HG02623 (cell line): ENCODE measurements around the gene TCERG1L.

ENCODE experiments used
- ATAC-seq: cut with Tn5 transposase; IDR thresholded peaks from one replicate; pipeline ENCODE4 v1.9.1; 2021; ENCODE audit warnings: moderate library complexity; ENCODE audit not compliant: unreplicated experiment

The TCERG1L gene

DNA sequence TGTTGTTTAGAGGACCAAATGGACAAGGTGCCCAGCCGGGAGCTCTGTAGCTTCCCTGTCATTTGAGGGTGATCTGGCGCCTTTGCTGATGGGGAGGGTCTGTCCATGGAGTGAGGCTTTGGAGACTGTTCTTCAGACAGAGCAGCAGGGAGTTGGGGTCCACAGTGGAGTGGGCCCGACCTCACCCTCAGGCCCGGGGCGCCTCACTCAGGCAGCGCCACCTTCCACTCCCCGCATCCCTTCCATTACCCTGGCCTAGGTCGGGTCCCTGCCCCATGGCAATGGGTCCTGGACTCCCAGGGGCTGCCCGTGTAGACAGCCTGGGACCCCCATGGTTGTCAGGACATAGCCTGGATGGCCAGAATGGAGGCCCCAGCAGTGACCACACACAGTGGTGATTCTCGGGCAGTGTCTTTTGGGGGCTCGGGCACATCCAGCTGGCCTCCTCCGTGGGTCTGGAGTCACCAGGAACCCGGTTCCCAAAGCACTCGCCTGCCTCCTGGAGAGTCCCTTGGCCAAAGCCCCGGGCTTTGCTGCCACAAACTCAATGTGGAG lies 38.5 kb downstream of the TCERG1L start:
- ATAC-seq = no peak

- ATAC-seq = no peak
Observed at GRCh38 chr10:131271966-131272365, 39.6 kb downstream of the TCERG1L start.

DNA sequence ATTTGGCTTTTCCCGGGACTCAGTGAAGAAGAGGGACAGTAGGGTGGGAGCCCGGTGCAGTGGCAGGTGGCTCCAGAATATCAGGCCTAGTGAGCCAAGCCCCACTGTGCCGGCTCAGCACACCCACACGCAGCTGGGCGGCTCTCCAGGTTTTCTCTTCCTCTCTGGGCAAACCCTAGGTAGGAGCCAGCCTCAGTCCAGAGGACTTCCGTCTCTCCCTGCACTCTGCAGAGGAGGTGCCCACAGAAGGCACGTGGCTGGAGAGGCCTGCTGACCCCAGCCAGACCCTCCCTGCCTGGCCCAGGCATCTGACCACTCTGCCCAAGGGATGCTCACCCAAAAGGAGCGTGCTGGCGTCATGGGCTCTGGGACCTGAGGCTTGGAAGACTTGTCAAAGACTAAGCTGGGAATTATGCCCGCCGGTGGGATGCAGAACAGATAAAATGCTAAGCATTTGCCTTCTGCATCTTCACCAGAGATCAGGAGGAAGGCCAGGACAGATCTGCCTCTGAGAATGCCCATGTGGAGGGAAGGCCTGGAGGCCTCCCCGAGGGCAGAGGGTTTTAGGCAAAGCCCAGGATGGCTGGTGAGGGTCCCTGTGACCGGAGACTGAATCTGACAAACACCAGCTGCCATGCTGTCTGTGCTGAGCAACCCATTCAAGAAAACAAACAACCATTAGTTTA lies 40.2 kb downstream of the TCERG1L start:
- ATAC-seq = no peak

DNA sequence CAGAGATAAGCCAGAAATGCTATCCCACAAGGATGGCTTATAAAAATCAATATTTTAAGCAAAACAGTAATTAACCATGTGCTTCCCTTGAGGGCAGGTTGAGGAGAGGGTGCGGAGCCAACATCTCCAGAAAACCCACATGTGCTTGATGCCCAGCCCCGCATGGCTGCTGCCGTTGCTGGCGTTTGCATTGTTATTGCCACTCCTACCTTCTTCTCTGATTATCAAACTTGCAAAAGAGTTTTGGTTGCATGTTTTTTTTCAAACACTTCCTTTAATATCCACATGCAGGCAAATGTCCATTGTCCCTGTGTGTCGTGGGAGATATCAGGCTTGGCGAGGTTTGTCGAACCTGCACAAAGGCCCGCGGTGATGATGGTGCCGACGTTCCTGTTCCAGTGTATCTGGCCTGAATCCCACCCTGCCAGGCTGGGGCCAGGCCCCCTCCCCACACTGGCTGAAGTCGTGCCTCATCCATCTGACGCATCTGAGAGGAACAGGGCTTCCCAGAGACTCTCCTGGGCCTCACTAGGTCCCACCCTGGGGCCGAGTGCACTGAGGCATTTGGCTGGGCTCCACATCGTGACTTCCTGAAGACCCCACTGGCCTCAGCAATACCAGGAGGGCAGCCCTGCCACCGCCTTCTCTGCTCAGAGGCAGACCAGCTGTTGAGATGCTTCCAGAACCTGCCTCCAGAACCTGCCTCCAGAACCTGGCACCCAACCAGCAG lies 40.9 kb downstream of the TCERG1L start:
- no peak for ATAC-seq

DNA sequence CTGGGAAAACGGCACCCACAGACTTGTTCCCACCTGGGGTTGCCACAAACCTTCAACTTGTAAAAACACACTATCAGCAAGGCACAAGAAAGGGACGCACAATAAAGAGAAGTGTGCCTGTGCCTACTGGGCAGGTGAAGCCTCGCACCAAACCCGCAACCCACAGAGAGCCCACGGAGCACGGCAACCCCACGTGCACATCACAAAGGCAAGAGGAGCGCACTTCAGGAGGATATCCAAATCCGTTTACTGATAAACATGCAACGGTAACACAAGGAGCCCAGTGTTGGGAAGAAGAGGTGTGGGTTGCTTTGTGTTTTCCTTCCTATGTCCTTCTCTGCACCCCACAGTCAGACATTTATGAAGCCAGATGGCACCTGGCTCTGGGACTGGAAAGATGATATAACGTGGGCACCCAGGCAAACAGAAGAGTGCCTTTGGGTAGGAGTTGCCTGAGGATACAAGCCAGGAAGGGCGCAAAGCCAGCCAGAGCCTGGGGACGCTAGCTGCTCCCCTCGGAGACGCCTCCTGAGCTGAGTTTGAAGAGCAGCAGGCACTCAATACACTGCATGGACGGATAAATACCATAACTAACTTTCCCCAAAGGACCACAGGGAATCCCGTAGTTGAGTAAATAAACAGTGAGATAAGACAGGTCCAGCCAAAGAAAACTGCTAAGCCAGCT lies 41.6 kb downstream of the TCERG1L start:
- no peak for ATAC-seq

DNA sequence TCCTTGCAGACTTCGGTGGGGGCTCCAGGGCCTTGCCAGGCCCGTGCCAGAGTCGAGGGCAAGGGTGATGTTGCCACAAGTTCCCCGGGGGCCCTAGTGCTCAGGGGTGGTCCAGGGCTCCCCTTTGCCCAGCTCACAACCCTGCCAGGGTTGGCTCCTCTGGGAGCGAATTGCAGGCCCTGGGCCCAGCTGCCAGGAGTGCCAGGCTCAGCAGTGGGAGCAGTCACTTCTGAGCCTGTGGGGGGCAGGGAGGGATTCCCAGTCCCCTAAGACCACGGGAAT lies 43.8 kb downstream of the TCERG1L start:
- no peak for ATAC-seq

DNA sequence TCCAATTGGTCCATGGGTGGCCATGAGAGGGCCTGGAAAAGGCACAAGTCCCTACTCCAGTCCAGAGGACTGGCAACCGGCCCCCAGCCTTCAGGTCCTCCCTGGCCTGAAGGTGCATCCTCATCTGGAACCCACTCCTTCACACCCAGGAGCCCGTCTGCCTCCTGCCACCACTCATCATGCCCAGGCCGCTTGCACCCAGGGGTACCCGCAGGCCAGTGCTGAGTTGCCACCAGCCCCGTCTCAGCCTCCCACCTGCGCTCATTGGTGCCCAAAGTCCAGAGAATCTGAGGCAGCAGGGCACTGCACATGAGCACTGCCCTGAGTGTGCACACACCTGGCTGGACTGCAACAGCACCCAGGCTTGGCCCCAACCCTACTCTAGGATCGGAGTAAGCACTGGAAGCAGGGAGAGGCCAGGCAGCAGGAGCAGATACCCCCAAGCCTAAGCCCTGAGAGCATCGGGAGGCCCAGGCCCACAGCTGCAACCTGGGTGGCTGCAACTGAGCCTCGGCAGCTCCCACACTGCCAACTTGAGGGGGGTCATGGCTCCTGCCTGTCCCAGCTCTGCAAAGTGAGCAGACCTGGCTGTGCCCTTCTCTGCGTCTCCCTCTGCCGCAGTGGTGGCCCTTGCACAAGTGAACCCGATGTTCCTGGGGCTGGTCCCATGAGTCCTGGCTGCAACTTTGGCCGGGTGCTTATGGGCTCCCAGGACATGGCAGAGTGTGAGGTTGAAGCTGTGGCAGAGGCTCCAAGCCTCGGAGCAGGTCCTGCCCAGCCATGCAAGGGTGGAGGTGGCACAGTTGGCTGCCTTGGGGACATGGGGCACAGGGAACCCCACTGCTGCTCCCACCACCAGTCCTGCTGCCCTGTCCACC lies 44.3 kb downstream of the TCERG1L start:
- no peak for ATAC-seq

DNA sequence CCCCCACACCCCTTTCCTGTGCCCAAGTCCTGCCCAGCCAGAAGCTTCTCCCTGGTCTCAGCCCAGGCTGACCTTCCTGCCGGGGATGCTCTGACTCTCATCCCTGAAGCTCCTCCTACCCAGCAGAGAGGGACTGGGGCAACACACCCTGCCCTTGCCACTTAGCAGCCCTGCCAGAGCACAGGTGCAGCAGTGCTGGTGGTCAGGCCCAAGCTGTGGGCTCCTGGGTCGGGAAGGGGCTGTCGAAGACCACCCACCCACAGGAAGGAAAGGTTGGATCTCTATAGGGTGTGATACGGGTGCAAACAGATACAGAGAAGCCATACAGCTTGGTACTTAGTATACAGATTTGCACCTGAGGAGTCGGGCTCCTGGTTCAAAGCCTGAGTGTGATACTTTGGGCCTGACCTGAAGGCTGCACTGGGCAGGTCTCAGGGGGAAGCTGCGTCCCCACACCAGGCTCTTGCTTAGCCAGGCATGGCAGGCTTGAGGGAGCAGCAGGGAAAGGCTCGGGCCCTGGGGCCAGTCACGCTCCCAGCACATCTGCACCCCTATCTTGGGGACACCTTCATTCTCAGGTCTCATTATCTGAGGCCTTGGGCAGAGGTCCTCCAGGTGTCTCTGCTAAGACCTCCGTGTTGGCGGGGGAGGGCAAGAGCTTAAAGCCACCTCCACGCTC lies 47.3 kb downstream of the TCERG1L start:
- ATAC-seq = no peak

GRCh38 chr10:131261890-131262475 lies 49.5 kb downstream of the TCERG1L start:
- ATAC-seq = no peak

DNA sequence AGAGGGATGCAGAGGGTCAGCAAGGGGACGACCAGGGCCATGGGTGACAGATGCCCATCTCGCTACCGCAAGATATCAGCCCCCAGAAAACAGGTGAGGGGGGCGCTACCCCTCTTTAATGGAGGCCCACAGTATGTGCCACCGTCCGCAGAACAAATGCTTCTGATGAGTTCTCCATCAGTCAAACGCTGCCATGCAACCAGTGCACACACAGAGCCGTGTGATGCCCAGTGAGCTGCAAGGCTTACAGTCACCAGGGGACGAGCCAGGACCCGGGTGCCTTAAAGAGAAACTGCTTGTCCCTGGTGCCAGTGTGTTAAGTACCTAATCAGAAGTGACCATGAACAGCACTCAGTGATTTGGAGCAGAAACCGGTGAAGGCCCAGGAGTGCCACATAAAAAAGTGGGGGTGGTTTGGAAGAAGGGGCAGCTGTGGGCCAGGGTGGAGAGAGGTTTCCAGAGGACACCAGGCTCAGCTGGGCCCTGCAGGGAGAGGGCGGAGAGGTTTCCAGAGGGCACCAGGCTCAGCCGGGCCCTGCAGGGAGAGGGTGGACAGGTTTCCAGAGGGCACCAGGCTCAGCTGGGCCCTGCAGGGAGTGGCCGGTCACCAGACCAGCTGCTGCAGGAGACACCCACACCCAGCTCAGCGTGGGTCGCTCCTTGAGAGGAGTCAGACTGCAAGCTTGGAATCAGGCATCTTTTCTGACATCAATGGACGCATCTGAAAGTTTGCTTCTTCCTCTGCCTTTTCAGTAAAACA lies 50.9 kb downstream of the TCERG1L start:
- ATAC-seq = no peak

GRCh38 chr10:131260031-131260430 lies 51.5 kb downstream of the TCERG1L start:
- no peak for ATAC-seq

DNA sequence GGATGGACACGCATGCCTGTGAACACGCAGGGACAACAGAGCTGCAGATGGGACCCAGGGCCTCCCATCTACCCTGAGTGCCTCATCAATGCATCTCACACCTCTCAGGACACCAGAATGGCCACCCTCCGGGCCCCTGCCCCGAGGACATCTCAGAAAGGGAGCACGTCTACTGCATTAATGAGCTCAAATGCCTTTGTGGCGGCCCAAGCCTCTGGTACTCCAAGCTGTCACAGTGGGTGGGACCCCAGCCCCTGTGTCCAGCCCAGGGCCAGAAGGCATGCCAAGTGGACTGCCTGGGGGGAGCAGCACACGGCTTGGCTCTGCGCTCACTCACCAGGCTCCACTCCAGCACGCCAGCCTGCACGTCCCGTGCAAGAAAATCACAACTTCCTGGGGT lies 52.0 kb downstream of the TCERG1L start:
- no peak for ATAC-seq

DNA sequence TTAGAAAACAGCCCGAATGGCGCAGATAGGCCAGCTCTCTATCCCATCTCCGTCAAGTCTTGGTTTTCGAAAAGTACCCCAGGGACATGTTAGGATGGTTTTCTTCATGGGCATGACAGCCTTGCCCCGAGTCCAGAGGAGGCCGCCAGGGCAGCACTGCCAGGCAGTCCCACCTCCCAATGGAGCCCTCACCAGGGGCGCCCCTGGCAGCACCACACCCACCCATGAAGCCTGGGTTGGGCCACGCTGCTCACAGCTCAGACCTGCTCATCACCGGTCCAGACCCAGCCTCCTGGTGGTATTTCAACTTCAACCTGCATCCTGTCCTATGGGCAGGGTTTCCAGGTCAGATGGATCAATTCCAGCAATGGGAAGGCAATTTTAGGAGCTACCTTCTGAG lies 53.3 kb downstream of the TCERG1L start:
- ATAC-seq = no peak

GRCh38 chr10:131257027-131257426 lies 54.5 kb downstream of the TCERG1L start:
- no peak for ATAC-seq

DNA sequence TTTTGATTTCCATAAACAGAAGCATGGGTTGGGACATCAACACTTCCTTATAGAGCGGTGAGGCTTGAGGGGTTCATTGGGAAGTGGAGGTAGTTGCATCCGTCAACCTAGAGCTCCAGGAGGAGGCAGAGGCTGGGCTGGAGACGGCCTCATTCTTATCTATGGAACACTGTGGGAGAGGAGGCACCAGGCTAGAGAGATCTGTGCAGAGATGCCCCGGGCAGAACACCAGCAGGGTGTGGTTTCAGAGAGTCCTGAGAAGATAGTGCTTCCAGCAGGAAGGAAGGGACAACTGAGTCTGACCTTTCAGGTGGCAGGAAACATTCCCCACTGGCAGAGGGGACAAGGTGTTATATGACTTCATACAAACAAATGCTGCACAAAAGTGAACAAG lies 56.7 kb downstream of the TCERG1L start:
- ATAC-seq = no peak

DNA sequence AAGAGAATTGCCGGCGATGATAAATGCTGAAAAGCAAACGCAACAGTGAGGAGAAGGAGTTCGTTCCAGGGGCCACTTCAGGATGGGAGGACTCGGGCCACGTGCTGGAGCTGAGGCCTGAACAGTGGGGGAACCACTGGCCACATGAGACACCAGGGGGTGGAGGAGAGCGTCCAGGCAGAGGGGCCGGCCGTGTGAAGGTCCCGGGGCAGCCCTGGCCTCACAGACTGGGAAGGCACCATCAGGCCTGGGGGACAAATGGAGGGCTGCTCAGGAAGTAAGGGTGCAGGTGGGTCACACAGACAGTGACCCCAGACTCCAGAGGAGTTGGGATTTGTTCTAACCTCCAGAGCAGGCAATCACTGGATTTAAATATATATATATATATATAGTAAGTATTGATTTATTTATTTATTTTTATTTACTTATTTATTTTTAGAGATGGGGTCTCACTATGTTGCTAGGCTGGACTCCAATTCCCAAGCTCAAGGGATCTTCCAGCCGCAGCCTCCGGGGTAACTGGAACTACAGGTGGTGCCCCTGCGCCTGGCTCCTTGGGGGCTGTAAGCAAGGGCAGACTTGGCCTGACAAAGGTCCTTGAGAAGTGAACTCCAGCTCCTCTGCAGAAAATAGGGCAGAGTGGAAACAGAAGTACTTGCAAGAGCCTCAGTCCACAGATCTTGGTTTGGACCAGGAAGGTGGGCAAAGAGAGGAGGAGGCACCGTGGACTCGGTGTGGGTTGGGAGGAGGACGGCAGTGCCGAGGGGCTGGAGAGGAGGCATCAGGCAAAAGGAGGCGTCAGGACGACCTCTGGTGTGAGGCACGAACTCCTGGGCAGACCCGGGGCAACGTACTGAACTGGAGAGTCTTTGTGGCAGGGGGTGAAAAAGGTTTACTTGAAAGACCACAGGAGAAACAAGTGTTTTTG lies 57.3 kb downstream of the TCERG1L start:
- no peak for ATAC-seq

GRCh38 chr10:131252567-131253276 lies 58.8 kb downstream of the TCERG1L start:
- ATAC-seq = no peak

GRCh38 chr10:131251146-131251541 lies 60.4 kb downstream of the TCERG1L start:
- no peak for ATAC-seq
